Kidney (tissue), 14 donors: ENCODE results near the gene CAMTA1. TPM values are rescaled to one million over a fixed set of nuclear protein-coding genes. Genes with fewer than 3 reads are reported as not detected.

Experiments used
- DNase-seq, 5 donors: peaks; one replicate each; pipeline ENCODE4 v3.0.0-alpha.2; 2013 to 2020
- FAIRE-seq: peaks from 2 replicates; lab custom pipeline; 2012; peaks lifted over from hg19 to GRCh38; lab: Jason Lieb, UNC
- H3K27ac ChIP-seq, 2 donors: one replicate each; pipeline ENCODE4 v1.7.0; 2013; ENCODE audit warnings: low read depth in 2 of 2, low read length in 2 of 2, inconsistent platforms in 1 of 2
- H3K27me3 ChIP-seq: one replicate; pipeline ENCODE4 v1.7.1; 2013; ENCODE audit warnings: low read length, inconsistent platforms; ENCODE audit not compliant: control insufficient read depth, insufficient read depth
- H3K36me3 ChIP-seq, 3 donors: one replicate each; pipeline versions ENCODE4 v1.7.0 to v1.7.1; 2013; ENCODE audit warnings: low read length in 3 of 3, control low read depth in 1 of 3, inconsistent platforms in 1 of 3; ENCODE audit not compliant: insufficient read depth in 3 of 3, control insufficient read depth in 2 of 3
- H3K4me1 ChIP-seq, 3 donors: one replicate each; pipeline versions ENCODE4 v1.7.0 to v1.7.1; 2013; ENCODE audit warnings: low read length in 3 of 3, inconsistent platforms in 1 of 3, low read depth in 1 of 3; ENCODE audit not compliant: control insufficient read depth in 2 of 3, insufficient read depth in 2 of 3
- H3K4me3 ChIP-seq, 3 donors: one replicate each; pipeline versions ENCODE4 v1.7.0 to v1.8.1; 2013; ENCODE audit warnings: low read length in 3 of 3, control low read depth in 1 of 3, inconsistent platforms in 1 of 3
- H3K9ac ChIP-seq, 3 donors: one replicate each; pipeline versions ENCODE4 v1.7.0 to v1.7.1; 2013; ENCODE audit warnings: low read length in 3 of 3, control low read depth in 1 of 3, inconsistent platforms in 1 of 3
- H3K9me3 ChIP-seq, 3 donors: one replicate each; pipeline versions ENCODE4 v1.7.0 to v1.7.1; 2013; ENCODE audit warnings: low read length in 3 of 3, control low read depth in 1 of 3, inconsistent platforms in 1 of 3; ENCODE audit not compliant: control insufficient read depth in 2 of 3, insufficient read depth in 1 of 3
- intact Hi-C: fragments of 100-400 bp; cut with DNase I; formaldehyde crosslinking; loops from one replicate; pipeline ENCODE4 v1.11.1; 2022
- polyA plus RNA-seq: library from polyadenylated mRNA; stranded (reverse); fragments of 350-450 nt; fragmentation: Illumina TruSeq; extraction: RNeasy Lipid Tissue Mini Kit (QIAGEN cat#74804); gene quantifications from one replicate; pipeline ENCODE4 v1.2.3, GENCODE V29; 2014; ENCODE audit warnings: low read depth, low replicate concordance; ENCODE audit not compliant: insufficient read depth
- total RNA-seq: library from RNA; stranded (reverse); fragmentation: NEBNext Ultra II Directional; extraction: Animal tissue kit (Norgen Biotek cat#: 25700); gene quantifications from one replicate; pipeline ENCODE4 v1.2.1, GENCODE V29; 2021
- TF ChIP-seq, protein P1 (sequence below): IDR thresholded peaks from 3 replicates; pipeline ENCODE4 v1.5.1; 2012; ENCODE audit warnings: mild to moderate bottlenecking, moderate library complexity, borderline replicate concordance; ENCODE audit not compliant: insufficient read depth; ENCODE audit errors: extremely low read depth
- donor health status: control.
- donor health status: control.
- donor health status: control.
- donor health status: control.
- donor health status: control.
- donor health status: DM: yes; HTN: yes; CAD: no.
- donor health status: Normal renal cell carcinoma (clear cell type).

The CAMTA1 gene
- total and polyA plus RNA-seq, 2 donors from 2014 or later = 79.0 to 170 TPM

DNA sequence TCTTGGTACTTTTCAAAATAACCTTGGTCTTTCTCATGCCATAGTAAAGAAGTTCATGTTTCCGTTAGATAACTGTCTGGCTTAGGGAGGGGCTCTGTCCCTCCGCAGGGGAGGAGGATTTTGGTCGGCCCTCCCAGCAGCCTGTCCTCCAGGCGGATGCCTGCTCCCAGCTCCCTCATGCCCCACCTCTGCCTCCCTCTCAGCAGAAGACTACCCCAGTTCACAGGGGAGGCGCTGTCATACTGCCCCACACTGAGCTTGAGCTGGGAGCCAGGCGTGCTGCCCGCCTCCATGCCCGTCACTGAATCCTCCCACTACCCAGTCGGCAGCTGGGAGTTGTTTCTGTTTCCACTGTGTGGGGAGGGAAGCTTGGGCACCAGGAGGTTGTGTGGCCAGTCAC, 127.3 kb downstream of the CAMTA1 start:
- peak in 4 of 5 donors; percentile 55 to 71 (median 65) for DNase-seq
- Histone ChIP-seq H3K9ac (no peak overlapping the region), H3K4me1 (peaks cover 3 to 17% (median 8%) of the 10 kb centered on the region in 3 donors), H3K27ac (no peak overlapping the region), H3K9me3 (no peaks in the 10 kb centered on the region), H3K4me3 (no peak overlapping the region), H3K27me3 (no peaks in the 10 kb centered on the region), H3K36me3 (no peaks in the 10 kb centered on the region)
- no peak for FAIRE-seq
- TF ChIP-seq, protein P1, sequence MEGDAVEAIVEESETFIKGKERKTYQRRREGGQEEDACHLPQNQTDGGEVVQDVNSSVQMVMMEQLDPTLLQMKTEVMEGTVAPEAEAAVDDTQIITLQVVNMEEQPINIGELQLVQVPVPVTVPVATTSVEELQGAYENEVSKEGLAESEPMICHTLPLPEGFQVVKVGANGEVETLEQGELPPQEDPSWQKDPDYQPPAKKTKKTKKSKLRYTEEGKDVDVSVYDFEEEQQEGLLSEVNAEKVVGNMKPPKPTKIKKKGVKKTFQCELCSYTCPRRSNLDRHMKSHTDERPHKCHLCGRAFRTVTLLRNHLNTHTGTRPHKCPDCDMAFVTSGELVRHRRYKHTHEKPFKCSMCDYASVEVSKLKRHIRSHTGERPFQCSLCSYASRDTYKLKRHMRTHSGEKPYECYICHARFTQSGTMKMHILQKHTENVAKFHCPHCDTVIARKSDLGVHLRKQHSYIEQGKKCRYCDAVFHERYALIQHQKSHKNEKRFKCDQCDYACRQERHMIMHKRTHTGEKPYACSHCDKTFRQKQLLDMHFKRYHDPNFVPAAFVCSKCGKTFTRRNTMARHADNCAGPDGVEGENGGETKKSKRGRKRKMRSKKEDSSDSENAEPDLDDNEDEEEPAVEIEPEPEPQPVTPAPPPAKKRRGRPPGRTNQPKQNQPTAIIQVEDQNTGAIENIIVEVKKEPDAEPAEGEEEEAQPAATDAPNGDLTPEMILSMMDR = no peak
- intact Hi-C loops = no loop called here

DNA sequence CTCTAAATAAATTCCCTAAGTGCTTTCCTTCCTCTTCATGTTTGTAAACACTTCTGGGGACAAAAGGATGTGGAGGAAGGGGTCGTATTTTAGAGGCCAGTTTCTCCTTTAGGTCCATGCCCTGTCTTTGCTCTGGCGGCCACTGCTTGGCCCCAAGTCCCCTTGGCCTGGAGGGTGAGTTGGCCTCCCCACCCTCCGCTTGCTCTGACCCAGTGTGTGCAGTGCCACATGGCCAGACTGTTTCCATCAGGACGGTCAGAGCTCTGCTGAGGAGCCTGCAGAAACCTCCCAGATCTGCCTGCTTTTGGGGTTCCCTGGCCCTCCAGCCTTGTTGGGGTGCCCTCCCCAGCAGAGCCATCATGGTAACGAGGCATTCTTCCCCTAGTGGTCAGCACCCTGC, 127.8 kb downstream of the CAMTA1 start:
- no peak for FAIRE-seq
- Histone ChIP-seq H3K27ac (no peak overlapping the region), H3K36me3 (no peaks in the 10 kb centered on the region), H3K4me3 (no peak overlapping the region), H3K9ac (no peak overlapping the region), H3K4me1 (peaks cover 3 to 17% (median 8%) of the 10 kb centered on the region in 3 donors), H3K9me3 (no peaks in the 10 kb centered on the region), H3K27me3 (no peaks in the 10 kb centered on the region)
- DNase-seq = no peak
- intact Hi-C loops = no loop called here
- TF ChIP-seq, protein P1 = no peak

DNA sequence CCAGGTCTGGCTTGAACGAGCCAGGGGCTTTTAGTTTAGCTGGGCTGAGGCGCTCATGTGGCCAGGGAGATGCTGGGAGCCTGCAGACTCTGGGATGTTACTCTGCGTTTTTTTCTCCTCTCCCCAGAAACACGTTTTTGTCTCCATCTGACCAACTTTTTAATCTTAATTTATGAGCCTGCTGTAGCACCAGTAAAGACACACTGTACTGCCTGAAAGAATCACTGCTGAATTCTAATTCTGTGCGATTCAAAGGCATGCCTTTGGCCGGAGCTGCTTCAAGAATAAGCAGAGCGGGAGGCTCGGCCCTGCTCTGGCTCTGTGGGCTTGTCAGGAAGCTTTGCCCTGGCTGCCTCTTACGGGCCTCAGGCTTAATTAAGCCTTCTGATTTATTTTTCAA, 129.5 kb downstream of the CAMTA1 start:
- Histone ChIP-seq H3K4me3 (no peak overlapping the region), H3K27me3 (no peaks in the 10 kb centered on the region), H3K9ac (no peak overlapping the region), H3K9me3 (no peaks in the 10 kb centered on the region), H3K27ac (no peak overlapping the region), H3K4me1 (peaks cover 3 to 17% (median 8%) of the 10 kb centered on the region in 3 donors), H3K36me3 (no peaks in the 10 kb centered on the region)
- TF ChIP-seq, protein P1 = no peak
- DNase-seq = no peak
- FAIRE-seq = no peak
- intact Hi-C loops = no loop called here

DNA sequence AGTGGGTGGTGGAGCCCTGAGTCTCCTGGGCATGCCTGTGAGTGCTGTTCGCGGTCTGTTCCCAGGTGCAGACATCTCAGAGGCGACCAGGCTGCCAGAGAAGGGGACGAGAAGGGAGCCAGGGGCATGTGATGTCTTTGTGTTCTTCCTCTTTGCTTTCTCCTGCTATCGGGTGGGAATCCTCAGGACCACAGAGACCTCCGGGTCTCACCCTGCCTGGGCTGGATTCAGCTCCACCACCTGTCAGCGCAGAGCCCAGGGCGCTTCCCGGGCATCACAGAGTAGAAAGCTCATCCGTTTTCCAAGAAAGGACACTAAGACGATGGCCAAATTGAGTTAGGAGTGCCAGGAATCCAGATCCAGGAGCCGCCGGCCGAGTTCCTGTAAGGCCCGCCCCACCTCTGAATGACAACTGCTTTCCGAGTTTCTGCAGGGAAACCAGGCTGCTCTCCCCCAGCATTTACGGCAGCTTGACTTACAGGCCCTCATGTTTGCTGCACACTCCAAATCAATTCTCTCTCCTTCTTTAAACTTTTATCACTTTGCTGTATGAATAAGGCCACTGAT, 130.8 kb downstream of the CAMTA1 start:
- Histone ChIP-seq H3K27me3 (no peaks in the 10 kb centered on the region), H3K27ac (no peak overlapping the region), H3K9ac (no peak overlapping the region), H3K4me3 (no peak overlapping the region), H3K36me3 (no peaks in the 10 kb centered on the region), H3K4me1 (peaks cover 3 to 17% (median 6%) of the 10 kb centered on the region in 3 donors), H3K9me3 (no peaks in the 10 kb centered on the region)
- intact Hi-C loops = no loop called here
- FAIRE-seq = no peak
- TF ChIP-seq, protein P1 = no peak
- DNase-seq = no peak
